OCI-LY1 (cell line): ENCODE measurements around the gene ARPIN.

Experiments
- H2AFZ ChIP-seq: fragments of 200-600 bp; sonication (generic), shearing (Covaris generic); 2 replicates; pipeline ENCODE4 v1.6.0; 2014; ENCODE audit warnings: antibody characterized with exemption, mild to moderate bottlenecking, low read length
- H3F3A ChIP-seq: fragments of 200-600 bp; sonication (generic), shearing (Covaris generic); 2 replicates; pipeline ENCODE4 v1.6.0; 2014; ENCODE audit warnings: mild to moderate bottlenecking, antibody characterized with exemption, low read length, moderate library complexity; ENCODE audit not compliant: insufficient read depth
- H3K27ac ChIP-seq: fragments of 200-600 bp; sonication (generic); 2 replicates; pipeline ENCODE4 v1.5.1; 2014; ENCODE audit warnings: low read length, mixed run types, mild to moderate bottlenecking, low read depth; ENCODE audit not compliant: poor library complexity, severe bottlenecking
- H3K27me3 ChIP-seq: fragments of 200-600 bp; sonication (generic); 2 replicates; pipeline ENCODE4 v1.6.0; 2014; ENCODE audit warnings: antibody characterized with exemption, mild to moderate bottlenecking, low read length, moderate library complexity; ENCODE audit not compliant: insufficient read depth
- H3K36me3 ChIP-seq: fragments of 200-600 bp; sonication (generic); 2 replicates; pipeline ENCODE4 v1.6.1; 2014; ENCODE audit warnings: mild to moderate bottlenecking, antibody characterized with exemption, low read length, moderate library complexity, mixed read lengths; ENCODE audit not compliant: insufficient read depth
- H3K4me1 ChIP-seq: fragments of 200-600 bp; sonication (generic); 2 replicates; pipeline ENCODE4 v1.5.1; 2014; ENCODE audit warnings: mild to moderate bottlenecking, low read length, moderate library complexity; ENCODE audit not compliant: insufficient read depth, severe bottlenecking
- H3K4me2 ChIP-seq: fragments of 200-600 bp; sonication (generic), shearing (Covaris generic); 2 replicates; pipeline ENCODE4 v1.6.1; 2014; ENCODE audit warnings: low read length
- H3K4me3 ChIP-seq: fragments of 200-600 bp; sonication (generic); 2 replicates; pipeline ENCODE4 v1.5.1; 2014; ENCODE audit warnings: low read length, low read depth, mild to moderate bottlenecking, mixed read lengths; ENCODE audit not compliant: poor library complexity, severe bottlenecking
- H3K79me2 ChIP-seq: fragments of 200-600 bp; shearing (Covaris generic); 2 replicates; pipeline ENCODE4 v1.6.1; 2016; ENCODE audit warnings: mixed run types, low read length, mixed read lengths; ENCODE audit not compliant: insufficient read depth
- H3K9ac ChIP-seq: fragments of 200-600 bp; sonication (generic), shearing (Covaris generic); 2 replicates; pipeline ENCODE4 v1.6.1; 2014; ENCODE audit warnings: mild to moderate bottlenecking, low read length, mixed read lengths
- H3K9me2 ChIP-seq: fragments of 200-600 bp; sonication (generic), shearing (Covaris generic); 2 replicates; pipeline ENCODE4 v1.6.1; 2014; ENCODE audit warnings: low read depth, mild to moderate bottlenecking, low read length, mixed read lengths
- H3K9me3 ChIP-seq: fragments of 200-600 bp; shearing (Covaris generic); 2 replicates; pipeline ENCODE4 v1.6.1; 2014; ENCODE audit warnings: low read length, mixed read lengths
- H4K20me1 ChIP-seq: fragments of 200-600 bp; sonication (generic), shearing (Covaris generic); 2 replicates; pipeline ENCODE4 v1.6.0; 2016; ENCODE audit warnings: mild to moderate bottlenecking, low read length; ENCODE audit not compliant: insufficient read depth
- EZH2 ChIP-seq: fragments of 200-600 bp; sonication (generic), shearing (Covaris generic); IDR thresholded peaks from 2 replicates; pipeline ENCODE4 v1.8.0; 2017; ENCODE audit warnings: borderline replicate concordance, mixed run types, mild to moderate bottlenecking, antibody characterized with exemption, low read length, moderate library complexity, mixed read lengths
- TF ChIP-seq, protein P1 (sequence below): fragments of 200-600 bp; sonication (generic), shearing (Covaris generic); IDR thresholded peaks from 2 replicates; pipeline ENCODE4 v1.5.1; 2017; ENCODE audit warnings: mild to moderate bottlenecking, antibody characterized with exemption, low read length, moderate library complexity, mixed read lengths

ARPIN gene

DNA sequence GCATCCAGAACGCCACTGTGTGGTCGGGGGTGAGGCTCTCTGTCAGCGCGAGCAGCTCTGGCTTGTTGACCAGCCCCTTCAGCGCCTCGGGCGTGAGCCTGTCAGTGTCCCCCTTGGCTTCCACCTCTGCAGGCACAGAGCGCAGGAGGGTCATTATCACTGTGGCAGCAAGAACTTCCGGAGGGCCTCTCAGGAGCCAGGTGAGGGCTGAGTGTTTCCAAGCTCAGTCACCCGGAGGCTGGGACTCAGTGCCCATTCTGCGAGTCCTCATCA, 9.0 kb downstream of the ARPIN start:
- Histone ChIP-seq H3K4me2 (no peak overlapping the region), H3K9me3 (no peaks in the 10 kb centered on the region), H4K20me1 (no peaks in the 10 kb centered on the region), H3F3A (no peaks in the 10 kb centered on the region), H3K79me2 (no peaks in the 10 kb centered on the region), H3K9me2 (no peaks in the 10 kb centered on the region), H3K27ac (no peak overlapping the region), H3K4me1 (no peaks in the 10 kb centered on the region), H2AFZ (no peak overlapping the region), H3K36me3 (no peaks in the 10 kb centered on the region), H3K9ac (no peak overlapping the region), H3K4me3 (no peak overlapping the region), H3K27me3 (peaks cover 27% of the 10 kb centered on the region)
- TF ChIP-seq, protein P1, sequence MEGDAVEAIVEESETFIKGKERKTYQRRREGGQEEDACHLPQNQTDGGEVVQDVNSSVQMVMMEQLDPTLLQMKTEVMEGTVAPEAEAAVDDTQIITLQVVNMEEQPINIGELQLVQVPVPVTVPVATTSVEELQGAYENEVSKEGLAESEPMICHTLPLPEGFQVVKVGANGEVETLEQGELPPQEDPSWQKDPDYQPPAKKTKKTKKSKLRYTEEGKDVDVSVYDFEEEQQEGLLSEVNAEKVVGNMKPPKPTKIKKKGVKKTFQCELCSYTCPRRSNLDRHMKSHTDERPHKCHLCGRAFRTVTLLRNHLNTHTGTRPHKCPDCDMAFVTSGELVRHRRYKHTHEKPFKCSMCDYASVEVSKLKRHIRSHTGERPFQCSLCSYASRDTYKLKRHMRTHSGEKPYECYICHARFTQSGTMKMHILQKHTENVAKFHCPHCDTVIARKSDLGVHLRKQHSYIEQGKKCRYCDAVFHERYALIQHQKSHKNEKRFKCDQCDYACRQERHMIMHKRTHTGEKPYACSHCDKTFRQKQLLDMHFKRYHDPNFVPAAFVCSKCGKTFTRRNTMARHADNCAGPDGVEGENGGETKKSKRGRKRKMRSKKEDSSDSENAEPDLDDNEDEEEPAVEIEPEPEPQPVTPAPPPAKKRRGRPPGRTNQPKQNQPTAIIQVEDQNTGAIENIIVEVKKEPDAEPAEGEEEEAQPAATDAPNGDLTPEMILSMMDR: no peak
- no peak for TF ChIP-seq EZH2

DNA sequence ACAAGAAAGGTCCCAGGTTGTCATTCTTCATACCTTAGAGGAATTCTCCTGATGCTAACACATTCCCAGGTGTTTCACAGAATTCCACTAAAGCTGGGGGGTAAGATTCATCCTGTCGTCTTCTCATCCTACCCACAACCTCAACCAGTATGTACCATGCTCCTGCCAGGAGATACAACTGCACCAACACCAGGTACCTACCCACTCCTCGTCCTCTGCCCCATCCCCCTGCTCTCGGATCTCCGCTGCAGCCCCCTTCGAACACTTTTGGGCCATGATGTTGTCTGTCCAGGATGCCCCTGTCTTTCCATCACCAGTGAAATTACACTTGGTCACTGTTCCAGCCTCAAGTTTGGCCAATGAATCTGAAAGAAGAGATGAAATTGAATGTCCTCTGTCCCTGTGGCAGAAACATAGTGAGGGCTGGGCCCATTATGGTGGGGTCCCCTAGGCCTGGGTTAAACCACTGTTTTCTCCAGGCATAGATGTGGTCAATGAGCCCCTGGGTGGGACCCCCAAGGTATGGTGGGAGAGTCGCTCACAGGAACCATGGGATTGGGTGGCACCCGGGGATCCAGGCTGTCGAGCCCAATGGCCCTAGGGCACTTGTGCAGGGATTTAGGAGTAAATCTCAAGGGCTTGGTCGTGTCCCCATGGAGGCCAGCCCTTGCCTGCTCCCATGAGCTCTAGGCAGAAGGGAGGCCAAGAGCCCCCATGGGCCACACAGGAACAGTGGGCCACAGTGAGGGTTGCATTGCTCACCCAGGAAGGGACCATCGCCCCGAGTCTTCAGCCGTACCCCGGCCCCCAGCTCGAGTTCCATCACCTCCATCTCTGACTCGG, 9.5 kb downstream of the ARPIN start:
- no peaks in the 10 kb centered on the region for H3K4me1 ChIP-seq
- no peaks in the 10 kb centered on the region for H3K79me2 ChIP-seq
- no peaks in the 10 kb centered on the region for H3F3A ChIP-seq
- no peak overlapping the region for H3K27ac ChIP-seq
- no peak overlapping the region for H2AFZ ChIP-seq
- no peak overlapping the region for H3K4me2 ChIP-seq
- H3K9me3 ChIP-seq: no peaks in the 10 kb centered on the region
- no peak overlapping the region for H3K9ac ChIP-seq
- no peaks in the 10 kb centered on the region for H4K20me1 ChIP-seq
- H3K27me3 ChIP-seq: peaks cover 27% of the 10 kb centered on the region
- H3K4me3 ChIP-seq: no peak overlapping the region
- no peaks in the 10 kb centered on the region for H3K36me3 ChIP-seq
- TF ChIP-seq, protein P1: no peak
- TF ChIP-seq EZH2: no peak
- H3K9me2 ChIP-seq: no peaks in the 10 kb centered on the region

DNA sequence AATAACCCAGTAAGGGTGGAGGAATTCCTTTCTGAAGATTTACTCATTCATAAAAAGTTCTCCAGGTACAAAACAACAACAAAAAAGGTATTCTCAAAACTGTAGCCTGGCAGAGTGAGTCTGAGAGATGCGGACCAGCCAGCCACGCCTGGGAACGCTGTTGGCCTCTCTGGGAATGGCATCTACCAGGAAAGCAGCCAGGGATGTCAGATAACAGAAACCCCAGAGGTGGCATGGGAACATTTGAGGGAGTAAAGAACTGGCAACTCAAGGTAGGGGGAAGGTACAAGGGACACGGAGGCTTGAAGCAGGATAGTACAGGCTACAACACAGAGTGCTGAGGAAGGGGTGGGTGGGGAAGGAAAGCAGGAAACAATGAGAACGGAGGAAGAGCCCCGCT, 11.9 kb downstream of the ARPIN start:
- H3K79me2 ChIP-seq: no peaks in the 10 kb centered on the region
- H3K9me2 ChIP-seq: no peaks in the 10 kb centered on the region
- no peaks in the 10 kb centered on the region for H3K36me3 ChIP-seq
- no peaks in the 10 kb centered on the region for H3K9me3 ChIP-seq
- H3F3A ChIP-seq: no peaks in the 10 kb centered on the region
- H4K20me1 ChIP-seq: no peaks in the 10 kb centered on the region
- H3K4me1 ChIP-seq: no peaks in the 10 kb centered on the region
- TF ChIP-seq EZH2: no peak
- TF ChIP-seq, protein P1: no peak
- H3K4me2 ChIP-seq: no peak overlapping the region
- H3K27ac ChIP-seq: no peak overlapping the region
- no peak overlapping the region for H2AFZ ChIP-seq
- no peak overlapping the region for H3K4me3 ChIP-seq
- H3K27me3 ChIP-seq: peaks cover 21% of the 10 kb centered on the region
- H3K9ac ChIP-seq: no peak overlapping the region
